ENCODE results near the gene SNX24.

DNA sequence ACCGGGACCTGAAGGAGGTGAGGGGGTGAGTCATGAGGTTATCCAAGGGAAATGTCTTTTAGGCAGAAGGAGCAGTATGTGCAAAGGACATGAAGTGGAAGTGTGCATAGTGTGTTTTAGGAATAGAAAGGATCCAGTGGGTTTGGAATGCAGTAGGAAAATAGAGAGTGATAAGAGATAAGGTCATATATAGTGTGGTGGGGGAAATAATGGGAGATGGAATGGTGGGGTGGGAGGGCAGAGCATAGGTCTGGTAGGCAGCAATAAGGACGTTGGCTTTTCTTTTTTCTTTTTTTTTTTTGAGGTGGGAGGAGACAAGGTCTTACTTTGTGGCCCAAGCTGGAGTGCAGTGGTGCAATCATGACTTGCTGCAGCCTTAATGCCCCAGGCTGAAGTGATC is 17.8 kb downstream of the SNX24 start:
- no peak for TF ChIP-seq POLR2A (IDR thresholded peaks at IDR 0.05; ENCODE audit: extremely low read depth, insufficient read length)
- TF ChIP-seq, protein P1, sequence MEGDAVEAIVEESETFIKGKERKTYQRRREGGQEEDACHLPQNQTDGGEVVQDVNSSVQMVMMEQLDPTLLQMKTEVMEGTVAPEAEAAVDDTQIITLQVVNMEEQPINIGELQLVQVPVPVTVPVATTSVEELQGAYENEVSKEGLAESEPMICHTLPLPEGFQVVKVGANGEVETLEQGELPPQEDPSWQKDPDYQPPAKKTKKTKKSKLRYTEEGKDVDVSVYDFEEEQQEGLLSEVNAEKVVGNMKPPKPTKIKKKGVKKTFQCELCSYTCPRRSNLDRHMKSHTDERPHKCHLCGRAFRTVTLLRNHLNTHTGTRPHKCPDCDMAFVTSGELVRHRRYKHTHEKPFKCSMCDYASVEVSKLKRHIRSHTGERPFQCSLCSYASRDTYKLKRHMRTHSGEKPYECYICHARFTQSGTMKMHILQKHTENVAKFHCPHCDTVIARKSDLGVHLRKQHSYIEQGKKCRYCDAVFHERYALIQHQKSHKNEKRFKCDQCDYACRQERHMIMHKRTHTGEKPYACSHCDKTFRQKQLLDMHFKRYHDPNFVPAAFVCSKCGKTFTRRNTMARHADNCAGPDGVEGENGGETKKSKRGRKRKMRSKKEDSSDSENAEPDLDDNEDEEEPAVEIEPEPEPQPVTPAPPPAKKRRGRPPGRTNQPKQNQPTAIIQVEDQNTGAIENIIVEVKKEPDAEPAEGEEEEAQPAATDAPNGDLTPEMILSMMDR (IDR thresholded peaks at IDR 0.05; ENCODE audit: low read depth, low read length): no peak

All from NB4 (cell line).